ENCODE data around the gene KRT71.

The KRT71 gene

GRCh38 chr12:52532636-52533035 lies 20.3 kb downstream of the KRT71 start:
- TF ChIP-seq, protein P1, sequence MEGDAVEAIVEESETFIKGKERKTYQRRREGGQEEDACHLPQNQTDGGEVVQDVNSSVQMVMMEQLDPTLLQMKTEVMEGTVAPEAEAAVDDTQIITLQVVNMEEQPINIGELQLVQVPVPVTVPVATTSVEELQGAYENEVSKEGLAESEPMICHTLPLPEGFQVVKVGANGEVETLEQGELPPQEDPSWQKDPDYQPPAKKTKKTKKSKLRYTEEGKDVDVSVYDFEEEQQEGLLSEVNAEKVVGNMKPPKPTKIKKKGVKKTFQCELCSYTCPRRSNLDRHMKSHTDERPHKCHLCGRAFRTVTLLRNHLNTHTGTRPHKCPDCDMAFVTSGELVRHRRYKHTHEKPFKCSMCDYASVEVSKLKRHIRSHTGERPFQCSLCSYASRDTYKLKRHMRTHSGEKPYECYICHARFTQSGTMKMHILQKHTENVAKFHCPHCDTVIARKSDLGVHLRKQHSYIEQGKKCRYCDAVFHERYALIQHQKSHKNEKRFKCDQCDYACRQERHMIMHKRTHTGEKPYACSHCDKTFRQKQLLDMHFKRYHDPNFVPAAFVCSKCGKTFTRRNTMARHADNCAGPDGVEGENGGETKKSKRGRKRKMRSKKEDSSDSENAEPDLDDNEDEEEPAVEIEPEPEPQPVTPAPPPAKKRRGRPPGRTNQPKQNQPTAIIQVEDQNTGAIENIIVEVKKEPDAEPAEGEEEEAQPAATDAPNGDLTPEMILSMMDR (conservative IDR thresholded peaks at IDR 0.05; ENCODE audit: low read length), result no peak
- no peak for DNase-seq (ENCODE audit: low read depth)
- H3K4me3 ChIP-seq (ENCODE audit: low read length), result no peak overlapping the region

GRCh38 chr12:52531566-52532300 lies 21.2 kb downstream of the KRT71 start:
- no peak for DNase-seq (ENCODE audit: low read depth)
- H3K4me3 ChIP-seq (ENCODE audit: low read length), result no peak overlapping the region
- TF ChIP-seq, protein P1 (conservative IDR thresholded peaks at IDR 0.05; ENCODE audit: low read length), result no peak

GRCh38 chr12:52530905-52531304 lies 22.0 kb downstream of the KRT71 start:
- DNase-seq (ENCODE audit: low read depth), result no peak
- H3K4me3 ChIP-seq (ENCODE audit: low read length), result no peak overlapping the region
- TF ChIP-seq, protein P1 (conservative IDR thresholded peaks at IDR 0.05; ENCODE audit: low read length), result no peak

DNA sequence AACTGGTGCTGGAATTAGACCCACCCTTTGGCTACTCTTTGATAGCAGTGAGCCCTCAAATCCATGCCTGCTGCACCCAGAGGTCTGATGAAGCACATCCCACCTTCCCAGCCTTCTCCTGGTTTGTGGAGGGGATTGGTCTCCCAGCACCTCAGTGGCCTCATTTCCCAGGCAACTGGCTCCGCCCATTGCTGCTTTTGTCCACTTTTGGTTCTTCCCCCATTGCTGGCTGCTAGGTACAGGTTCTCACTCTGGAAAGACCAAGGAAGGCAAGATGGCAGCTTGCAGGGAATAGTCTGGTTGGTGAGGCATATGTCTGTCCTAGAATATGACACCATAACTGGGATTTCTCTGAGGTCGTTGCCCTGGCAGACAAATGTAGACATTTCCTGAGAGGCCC lies 22.6 kb downstream of the KRT71 start:
- DNase-seq (ENCODE audit: low read depth), result no peak
- H3K4me3 ChIP-seq (ENCODE audit: low read length), result no peak overlapping the region
- TF ChIP-seq, protein P1 (conservative IDR thresholded peaks at IDR 0.05; ENCODE audit: low read length), result no peak

DNA sequence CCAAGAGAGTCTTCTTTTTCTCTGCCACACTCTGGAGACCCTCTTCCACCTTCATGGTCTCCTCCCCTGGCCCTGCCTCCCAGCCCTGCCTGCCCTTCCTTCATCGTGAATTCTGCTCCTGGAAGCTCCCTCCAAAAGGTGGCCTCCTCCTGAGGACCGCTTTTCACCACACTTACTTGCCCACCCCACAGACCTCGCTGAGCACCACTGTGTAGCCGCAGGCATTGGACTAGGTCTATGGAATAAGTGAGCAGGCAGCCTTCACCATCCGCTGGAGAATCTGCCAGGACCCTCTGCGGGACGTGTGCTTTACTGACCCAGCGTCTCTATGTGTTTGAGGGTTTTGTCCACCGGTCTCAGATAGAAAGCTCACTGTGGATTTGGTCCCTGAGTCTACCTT lies 23.1 kb downstream of the KRT71 start:
- TF ChIP-seq, protein P1 (conservative IDR thresholded peaks at IDR 0.05; ENCODE audit: low read length), result no peak
- no peak for DNase-seq (ENCODE audit: low read depth)
- H3K4me3 ChIP-seq (ENCODE audit: low read length), result no peak overlapping the region

- TF ChIP-seq, protein P1 (conservative IDR thresholded peaks at IDR 0.05; ENCODE audit: low read length), result no peak
- no peak overlapping the region for H3K4me3 ChIP-seq (ENCODE audit: low read length)
- no peak for DNase-seq (ENCODE audit: low read depth)
These were observed 23.5 kb downstream of the KRT71 start for GRCh38 chr12:52529417-52529816.

GRCh38 chr12:52528641-52529143 lies 24.3 kb downstream of the KRT71 start:
- TF ChIP-seq, protein P1 (conservative IDR thresholded peaks at IDR 0.05; ENCODE audit: low read length), result no peak
- no peak for DNase-seq (ENCODE audit: low read depth)
- no peak overlapping the region for H3K4me3 ChIP-seq (ENCODE audit: low read length)
